CD4-positive, CD25-positive, alpha-beta regulatory T cell (primary cell): Measurements from ENCODE around the gene APOM. TPM values are rescaled to one million over a fixed set of nuclear protein-coding genes. Genes with fewer than 3 reads are reported as not detected.

Source experiments
- ATAC-seq, 2 donors: fragments of 150-1000 bp; cut with Tn5 transposase; one replicate each; pipeline ENCODE4 v1.10.0; 2021; ENCODE audit warnings: low read depth in 2 of 2, moderate number of reproducible peaks in 2 of 2, moderate library complexity in 1 of 2
- DNase-seq, 3 donors: peaks; one replicate each; pipeline versions ENCODE4 v3.0.0 to v3.0.0-alpha.2; 2012 to 2022; ENCODE audit warnings: mixed read lengths in 1 of 3
- H3K27ac ChIP-seq: one replicate; pipeline ENCODE4 v1.7.0; 2013; ENCODE audit warnings: mild to moderate bottlenecking, low read length; ENCODE audit not compliant: insufficient read depth, poor library complexity, severe bottlenecking
- H3K27me3 ChIP-seq: one replicate; pipeline ENCODE4 v1.7.0; 2013; ENCODE audit warnings: low read length; ENCODE audit not compliant: control insufficient read depth, insufficient read depth
- H3K36me3 ChIP-seq: one replicate; pipeline ENCODE4 v1.7.0; 2013; ENCODE audit warnings: mild to moderate bottlenecking, low read length, moderate library complexity; ENCODE audit not compliant: control insufficient read depth, insufficient read depth
- H3K4me1 ChIP-seq: 2 replicates; pipeline ENCODE4 v1.7.0; 2013; ENCODE audit warnings: mild to moderate bottlenecking, low read length; ENCODE audit not compliant: insufficient read depth, control insufficient read depth, poor library complexity, severe bottlenecking
- H3K4me3 ChIP-seq: one replicate; pipeline ENCODE4 v1.7.0; 2013; ENCODE audit warnings: low read depth, mild to moderate bottlenecking, low read length, moderate library complexity
- H3K9me3 ChIP-seq, 2 experiments: 1 replicate in 1 of 2; 2 replicates in 1 of 2; pipeline ENCODE4 v1.7.0; 2013; ENCODE audit warnings: low read length in 2 of 2, mild to moderate bottlenecking in 1 of 2, moderate library complexity in 1 of 2; ENCODE audit not compliant: control insufficient read depth in 2 of 2
- H3K27ac Mint-ChIP-seq, 3 donors: one replicate each; pipeline ENCODE4 v1.8.0; 2020 to 2022; ENCODE audit warnings: mild to moderate bottlenecking in 3 of 3, mixed read lengths in 3 of 3, moderate library complexity in 2 of 3
- H3K27me3 Mint-ChIP-seq: one replicate; pipeline ENCODE4 v1.8.0; 2022; ENCODE audit warnings: mild to moderate bottlenecking, mixed read lengths
- H3K36me3 Mint-ChIP-seq: one replicate; pipeline ENCODE4 v1.8.0; 2020; ENCODE audit warnings: mixed read lengths
- H3K4me1 Mint-ChIP-seq, 4 donors: one replicate each; pipeline ENCODE4 v1.8.0; 2020 to 2022; ENCODE audit warnings: mixed read lengths in 4 of 4, mild to moderate bottlenecking in 1 of 4
- H3K4me3 Mint-ChIP-seq, 4 donors: one replicate each; pipeline ENCODE4 v1.8.0; 2020 to 2022; ENCODE audit warnings: mild to moderate bottlenecking in 4 of 4, mixed read lengths in 4 of 4, moderate library complexity in 3 of 4
- H3K9me3 Mint-ChIP-seq, 7 donors: one replicate each; pipeline ENCODE4 v1.8.0; 2020 to 2022; ENCODE audit warnings: mixed read lengths in 7 of 7, mild to moderate bottlenecking in 3 of 7, moderate library complexity in 2 of 7
- polyA plus RNA-seq, 4 donors: library from polyadenylated mRNA; unstranded; fragments of 300-500 nt; fragmentation: Illumina TruSeq; gene quantifications; one replicate each; pipeline ENCODE4 v1.2.3, GENCODE V29; 2021
- total RNA-seq: library from RNA; stranded (reverse); gene quantifications from one replicate; pipeline ENCODE4 v1.2.3, GENCODE V29; 2022

APOM gene
- total and polyA plus RNA-seq, 5 donors from 2014 or later, result 1.7 to 4.1 (median 2.6) TPM

DNA sequence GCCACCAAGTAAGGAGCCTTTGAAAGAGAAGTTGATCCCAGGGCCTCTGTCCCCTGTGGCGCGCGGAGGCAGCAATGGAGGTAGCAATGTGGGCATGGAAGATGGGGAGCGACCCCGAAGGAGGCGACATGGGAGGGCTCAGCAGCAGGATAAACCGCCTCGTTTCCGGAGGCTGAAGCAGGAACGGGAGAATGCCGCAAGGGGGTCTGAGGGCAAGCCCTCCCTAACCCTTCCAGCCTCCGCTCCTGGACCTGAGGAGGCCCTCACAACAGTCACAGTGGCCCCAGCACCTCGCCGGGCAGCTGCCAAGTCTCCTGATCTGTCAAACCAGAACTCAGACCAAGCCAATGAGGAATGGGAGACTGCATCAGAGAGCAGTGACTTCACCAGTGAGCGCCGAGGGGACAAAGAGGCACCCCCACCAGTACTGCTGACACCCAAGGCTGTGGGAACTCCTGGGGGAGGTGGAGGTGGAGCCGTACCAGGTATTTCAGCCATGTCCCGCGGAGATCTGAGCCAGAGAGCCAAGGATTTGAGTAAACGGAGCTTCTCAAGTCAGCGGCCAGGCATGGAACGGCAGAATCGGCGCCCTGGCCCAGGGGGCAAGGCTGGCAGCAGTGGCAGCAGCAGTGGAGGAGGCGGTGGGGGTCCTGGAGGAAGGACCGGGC lies 23.3 kb upstream of the APOM start:
- Mint-ChIP-seq H3K36me3 (peaks cover 46% of the 10 kb centered on the region), H3K27me3 (no peaks in the 10 kb centered on the region), H3K4me1 (peaks cover 0 to 10% (median under 1%) of the 10 kb centered on the region in 4 donors), H3K4me3 (no peak overlapping the region), H3K27ac (no peak overlapping the region), H3K9me3 (peaks cover 0 to 1% (median 0%) of the 10 kb centered on the region in 7 donors)
- ATAC-seq (no peak), DNase-seq (no peak)
- no peak overlapping the region for H3K27ac ChIP-seq
- no peaks in the 10 kb centered on the region for H3K27me3 ChIP-seq
- H3K4me3 ChIP-seq, result no peak overlapping the region
- no peaks in the 10 kb centered on the region for H3K9me3 ChIP-seq
- H3K36me3 ChIP-seq, result peaks cover 85% of the 10 kb centered on the region
- no peaks in the 10 kb centered on the region for H3K4me1 ChIP-seq

DNA sequence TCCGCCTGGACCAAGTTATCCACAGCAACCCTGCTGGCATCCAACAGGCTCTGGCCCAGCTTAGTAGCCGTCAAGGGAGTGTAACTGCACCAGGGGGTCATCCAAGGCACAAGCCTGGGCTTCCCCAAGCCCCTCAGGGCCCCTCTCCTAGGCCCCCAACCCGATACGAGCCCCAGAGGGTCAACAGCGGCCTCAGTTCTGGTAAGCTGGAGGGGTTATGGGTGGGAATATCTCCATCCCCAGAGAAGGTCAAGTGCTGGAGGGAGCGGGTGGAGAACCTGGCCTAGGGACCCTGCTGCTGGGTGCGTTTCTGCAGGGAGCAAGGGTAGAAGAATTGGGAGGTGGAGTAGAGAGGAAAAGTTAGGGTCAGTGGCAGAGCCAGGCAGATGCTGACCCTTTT lies 22.2 kb upstream of the APOM start:
- no peaks in the 10 kb centered on the region for H3K9me3 Mint-ChIP-seq
- no peak overlapping the region for H3K4me3 ChIP-seq
- no peaks in the 10 kb centered on the region for H3K4me1 ChIP-seq
- no peak overlapping the region for H3K27ac ChIP-seq
- no peaks in the 10 kb centered on the region for H3K27me3 Mint-ChIP-seq
- H3K27me3 ChIP-seq, result no peaks in the 10 kb centered on the region
- H3K4me1 Mint-ChIP-seq, result peaks cover 0 to 7% (median 0%) of the 10 kb centered on the region in 4 donors
- no peak overlapping the region for H3K4me3 Mint-ChIP-seq
- DNase-seq (no peak), ATAC-seq (no peak)
- peaks cover 43% of the 10 kb centered on the region for H3K36me3 Mint-ChIP-seq
- H3K27ac Mint-ChIP-seq, result no peak overlapping the region
- no peaks in the 10 kb centered on the region for H3K9me3 ChIP-seq
- H3K36me3 ChIP-seq, result peaks cover 81% of the 10 kb centered on the region

DNA sequence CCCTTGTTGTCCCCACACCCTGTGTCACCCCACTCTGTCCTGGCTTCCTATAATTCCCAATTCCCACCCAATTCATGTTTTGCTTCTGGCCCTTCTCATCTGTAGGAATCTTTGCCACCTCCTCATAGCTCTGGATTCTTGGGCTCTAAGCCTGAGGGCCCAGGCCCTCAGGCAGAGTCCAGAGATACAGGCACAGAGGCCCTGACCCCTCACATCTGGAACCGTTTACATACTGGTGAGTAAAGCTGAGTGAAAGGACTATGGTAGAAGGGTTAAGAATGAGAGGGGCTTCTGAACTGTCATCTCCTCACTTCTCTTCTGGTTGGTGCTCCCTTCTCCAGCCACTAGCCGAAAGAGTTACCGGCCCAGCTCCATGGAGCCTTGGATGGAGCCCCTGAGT lies 21.6 kb upstream of the APOM start:
- DNase-seq, result no peak

DNA sequence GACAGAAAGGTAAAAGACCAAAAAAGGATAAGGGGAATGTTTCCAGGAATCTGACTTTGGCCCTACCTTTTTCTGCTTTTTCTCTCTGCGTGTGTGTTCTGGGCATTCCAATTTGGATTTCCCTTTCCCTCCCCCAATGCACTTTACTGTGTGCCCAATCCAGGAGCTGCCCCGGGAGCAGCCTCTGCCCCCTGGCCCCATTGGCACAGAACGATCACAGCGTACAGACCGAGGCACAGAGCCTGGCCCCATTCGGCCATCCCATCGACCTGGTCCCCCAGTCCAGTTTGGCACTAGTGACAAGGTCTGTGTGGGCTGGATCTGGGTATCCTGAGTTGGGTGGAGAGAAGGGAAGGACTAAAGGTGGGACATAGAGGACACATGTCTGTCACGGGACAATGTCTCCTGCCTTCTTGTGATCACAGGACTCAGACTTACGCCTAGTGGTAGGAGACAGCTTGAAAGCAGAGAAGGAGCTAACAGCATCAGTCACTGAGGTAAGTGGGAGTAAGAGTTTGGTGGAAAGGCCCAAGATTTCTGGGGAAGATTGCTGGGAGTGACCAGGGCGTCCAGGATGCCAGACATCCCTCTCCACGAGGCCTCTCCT lies 20.6 kb upstream of the APOM start:
- H3K9me3 Mint-ChIP-seq, result no peaks in the 10 kb centered on the region
- ATAC-seq, result no peak
- DNase-seq, result no peak
- H3K9me3 ChIP-seq, result no peaks in the 10 kb centered on the region
- no peaks in the 10 kb centered on the region for H3K27me3 ChIP-seq
- H3K4me1 Mint-ChIP-seq, result peaks cover 0 to 7% (median 0%) of the 10 kb centered on the region in 4 donors
- H3K4me3 ChIP-seq, result no peak overlapping the region
- H3K36me3 ChIP-seq, result peaks cover 81% of the 10 kb centered on the region
- no peak overlapping the region for H3K27ac Mint-ChIP-seq
- H3K36me3 Mint-ChIP-seq, result peaks cover 43% of the 10 kb centered on the region
- H3K27ac ChIP-seq, result no peak overlapping the region
- no peaks in the 10 kb centered on the region for H3K27me3 Mint-ChIP-seq
- H3K4me1 ChIP-seq, result no peaks in the 10 kb centered on the region
- no peak overlapping the region for H3K4me3 Mint-ChIP-seq

More for the DNA sequence above, 21.6 kb upstream of the APOM start:
- Histone ChIP-seq H3K36me3 (peaks cover 79% of the 10 kb centered on the region), H3K27ac (no peak overlapping the region), H3K4me3 (no peak overlapping the region), H3K9me3 (no peaks in the 10 kb centered on the region), H3K4me1 (no peaks in the 10 kb centered on the region), H3K27me3 (no peaks in the 10 kb centered on the region)
- peaks cover 0 to 7% (median 0%) of the 10 kb centered on the region in 4 donors for H3K4me1 Mint-ChIP-seq
- H3K4me3 Mint-ChIP-seq, result no peak overlapping the region
- no peaks in the 10 kb centered on the region for H3K27me3 Mint-ChIP-seq
- no peaks in the 10 kb centered on the region for H3K9me3 Mint-ChIP-seq
- ATAC-seq, result no peak
- peaks cover 46% of the 10 kb centered on the region for H3K36me3 Mint-ChIP-seq
- no peak overlapping the region for H3K27ac Mint-ChIP-seq

DNA sequence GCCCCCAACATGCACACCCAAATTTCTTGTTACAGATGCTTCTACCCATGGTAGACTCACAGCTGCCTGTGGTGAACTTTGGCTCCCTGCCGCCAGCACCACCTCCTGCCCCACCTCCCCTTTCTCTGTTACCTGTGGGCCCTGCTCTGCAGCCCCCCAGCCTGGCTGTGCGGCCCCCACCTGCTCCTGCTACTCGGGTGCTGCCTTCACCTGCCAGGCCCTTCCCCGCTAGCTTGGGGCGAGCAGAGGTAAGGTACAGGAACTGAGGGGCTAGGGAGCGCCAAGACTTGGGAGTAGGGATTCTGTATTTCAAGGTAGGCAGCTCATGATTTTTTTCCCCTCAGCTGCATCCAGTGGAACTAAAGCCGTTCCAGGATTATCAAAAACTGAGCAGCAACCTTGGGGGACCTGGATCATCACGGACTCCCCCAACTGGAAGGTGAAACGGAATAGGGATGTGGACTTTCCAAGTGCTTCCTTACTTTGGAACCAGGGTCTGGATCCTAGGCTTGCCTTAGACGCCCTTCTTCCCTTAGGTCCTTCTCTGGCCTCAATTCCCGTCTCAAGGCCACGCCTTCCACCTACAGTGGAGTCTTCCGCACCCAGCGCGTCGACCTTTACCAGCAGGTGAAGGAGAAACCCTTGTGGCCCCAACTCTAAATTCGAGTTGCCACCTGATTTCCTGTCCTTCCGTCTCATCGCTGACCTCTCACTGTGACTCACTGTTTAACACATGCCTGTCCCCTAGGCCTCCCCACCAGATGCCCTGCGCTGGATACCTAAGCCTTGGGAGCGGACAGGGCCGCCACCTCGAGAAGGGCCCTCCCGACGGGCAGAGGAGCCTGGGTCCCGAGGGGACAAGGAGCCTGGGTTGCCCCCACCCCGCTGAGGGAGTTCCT lies 18.7 kb upstream of the APOM start:
- Mint-ChIP-seq H3K4me1 (peaks cover 0 to 4% (median 0%) of the 10 kb centered on the region in 4 donors), H3K27me3 (no peaks in the 10 kb centered on the region), H3K36me3 (peaks cover 45% of the 10 kb centered on the region), H3K4me3 (no peak overlapping the region), H3K9me3 (no peaks in the 10 kb centered on the region), H3K27ac (no peak overlapping the region)
- no peak overlapping the region for H3K4me3 ChIP-seq
- DNase-seq, result no peak
- no peaks in the 10 kb centered on the region for H3K4me1 ChIP-seq
- no peaks in the 10 kb centered on the region for H3K27me3 ChIP-seq
- peaks cover 87% of the 10 kb centered on the region for H3K36me3 ChIP-seq
- H3K27ac ChIP-seq, result no peak overlapping the region
- no peak for ATAC-seq
- H3K9me3 ChIP-seq, result no peaks in the 10 kb centered on the region

DNA sequence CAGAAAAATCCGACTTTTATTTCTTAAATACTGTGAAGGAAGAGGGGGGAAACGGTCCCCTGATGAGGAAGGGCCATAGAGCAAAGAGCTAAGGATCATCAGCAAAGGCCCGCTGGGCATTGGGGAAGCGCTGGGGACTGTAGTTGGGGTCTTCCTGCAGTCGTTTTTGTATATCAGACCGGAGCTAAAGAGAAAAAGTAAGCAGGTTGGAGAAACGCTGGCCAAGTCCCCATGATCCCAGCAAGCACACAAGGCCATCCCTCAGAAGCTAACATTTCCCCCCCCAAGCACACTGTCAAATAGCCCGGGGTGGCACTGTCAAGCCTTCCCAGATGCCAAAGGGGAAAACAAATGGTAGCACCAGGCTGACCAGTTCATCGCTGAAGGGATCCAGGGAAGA lies 16.7 kb upstream of the APOM start:
- no peaks in the 10 kb centered on the region for H3K9me3 ChIP-seq
- peaks cover 0 to 2% (median 0%) of the 10 kb centered on the region in 4 donors for H3K4me1 Mint-ChIP-seq
- H3K27me3 ChIP-seq, result no peaks in the 10 kb centered on the region
- H3K9me3 Mint-ChIP-seq, result no peaks in the 10 kb centered on the region
- no peaks in the 10 kb centered on the region for H3K4me1 ChIP-seq
- no peak for ATAC-seq
- no peak overlapping the region for H3K27ac Mint-ChIP-seq
- no peak overlapping the region for H3K4me3 ChIP-seq
- H3K4me3 Mint-ChIP-seq, result no peak overlapping the region
- no peak overlapping the region for H3K27ac ChIP-seq
- peaks cover 43% of the 10 kb centered on the region for H3K36me3 Mint-ChIP-seq
- H3K36me3 ChIP-seq, result peaks cover 89% of the 10 kb centered on the region
- no peaks in the 10 kb centered on the region for H3K27me3 Mint-ChIP-seq
- no peak for DNase-seq

DNA sequence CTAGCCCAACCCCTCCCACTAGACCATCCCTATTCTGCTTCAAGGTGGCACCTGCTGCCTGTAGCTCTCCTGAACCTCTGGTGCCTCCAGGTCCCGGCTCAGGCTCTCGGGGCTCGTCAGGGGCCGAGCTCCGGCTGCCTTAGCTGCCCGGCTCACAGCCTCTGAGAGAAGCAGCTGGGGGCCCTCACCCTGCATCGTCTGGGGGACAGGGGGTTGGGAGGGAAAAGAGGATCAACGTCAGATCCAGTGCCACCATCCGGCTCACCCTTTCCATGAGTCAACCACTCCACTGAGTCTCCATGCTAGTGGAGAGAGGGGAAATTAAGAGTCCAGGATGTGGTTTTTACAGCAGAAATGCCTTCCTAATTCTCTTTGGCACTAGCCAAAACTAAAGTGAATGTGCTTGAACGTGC lies 16.2 kb upstream of the APOM start:
- Histone ChIP-seq H3K27me3 (no peaks in the 10 kb centered on the region), H3K36me3 (peaks cover 89% of the 10 kb centered on the region), H3K4me1 (no peaks in the 10 kb centered on the region), H3K4me3 (no peak overlapping the region), H3K27ac (no peak overlapping the region), H3K9me3 (no peaks in the 10 kb centered on the region)
- Mint-ChIP-seq H3K4me3 (no peak overlapping the region), H3K27me3 (no peaks in the 10 kb centered on the region), H3K36me3 (peaks cover 42% of the 10 kb centered on the region), H3K27ac (peak overlapping the region in 1 of 3 donors; percentile 26), H3K9me3 (no peaks in the 10 kb centered on the region), H3K4me1 (peaks cover 0 to 2% (median 0%) of the 10 kb centered on the region in 4 donors)
- DNase-seq, result no peak
- ATAC-seq, result no peak
